WTC11 (cell line): ENCODE data around the gene KCND1. TPM values are rescaled to one million over a fixed set of nuclear protein-coding genes. Genes with fewer than 3 reads are reported as not detected.

ENCODE experiments used
- ATAC-seq: fragments of 200-7000 bp; cut with Tn5 transposase; 2 replicates; pipeline ENCODE4 v1.10.0; 2021; ENCODE audit warnings: mild to moderate bottlenecking, moderate library complexity
- CTCF ChIA-PET: fragments of 300-600 bp; sonication (Branson Sonifier 250); formaldehyde crosslinking; loops from one replicate; lab custom pipeline; 2021; ENCODE audit warnings: antibody characterized with exemption; lab: Charles Lee
- POLR2A ChIA-PET: fragments of 350-600 bp; sonication (Branson Sonifier 250); formaldehyde crosslinking; loops from one replicate; lab custom pipeline; 2021; ENCODE audit warnings: antibody characterized with exemption; lab: Charles Lee
- DNase-seq: peaks from one replicate; pipeline ENCODE4 v3.0.0; 2021; ENCODE audit warnings: low spot score
- H3K27ac Mint-ChIP-seq: 2 replicates; pipeline ENCODE4 v1.8.0; 2021; ENCODE audit warnings: mixed read lengths
- H3K27me3 Mint-ChIP-seq: 2 replicates; pipeline ENCODE4 v1.8.0; 2021; ENCODE audit warnings: low read depth, mild to moderate bottlenecking, moderate library complexity, mixed read lengths
- H3K36me3 Mint-ChIP-seq: 2 replicates; pipeline ENCODE4 v1.8.0; 2021; ENCODE audit warnings: mixed read lengths
- H3K4me1 Mint-ChIP-seq: 2 replicates; pipeline ENCODE4 v1.8.0; 2022; ENCODE audit warnings: mixed read lengths
- H3K4me3 Mint-ChIP-seq: 2 replicates; pipeline ENCODE4 v1.8.0; 2021; ENCODE audit warnings: mild to moderate bottlenecking, moderate library complexity, mixed read lengths
- H3K9me3 Mint-ChIP-seq: 2 replicates; pipeline ENCODE4 v1.8.0; 2021; ENCODE audit warnings: mixed read lengths
- ATF1 ChIP-seq: sonication (generic); formaldehyde crosslinking; IDR thresholded peaks from 2 replicates; pipeline ENCODE4 v1.8.1; 2023; ENCODE audit warnings: mild to moderate bottlenecking, moderate library complexity, missing genetic modification reagents
- FOXK1 ChIP-seq: sonication (generic); formaldehyde crosslinking; IDR thresholded peaks from 2 replicates; pipeline ENCODE4 v1.8.0; 2022; ENCODE audit warnings: mild to moderate bottlenecking, moderate library complexity, missing genetic modification reagents
- FOXP1 ChIP-seq: sonication (generic); formaldehyde crosslinking; IDR thresholded peaks from 2 replicates; pipeline ENCODE4 v1.8.0; 2022; ENCODE audit warnings: missing genetic modification reagents, mild to moderate bottlenecking, moderate library complexity, borderline replicate concordance
- GRHL2 ChIP-seq: fragments of 250-450 bp; sonication (Bioruptor Pico); IDR thresholded peaks from 2 replicates; pipeline ENCODE4 v1.8.0; 2022; ENCODE audit warnings: mild to moderate bottlenecking, moderate library complexity; ENCODE audit not compliant: insufficient replicate concordance, severe bottlenecking
- HMGA2 ChIP-seq: fragments of 250-450 bp; sonication (Bioruptor Pico); IDR thresholded peaks from 2 replicates; pipeline ENCODE4 v1.4.0; 2021; ENCODE audit warnings: mild to moderate bottlenecking, moderate library complexity
- JUN ChIP-seq: sonication (generic); formaldehyde crosslinking; IDR thresholded peaks from 2 replicates; pipeline ENCODE4 v1.8.0; 2023; ENCODE audit warnings: mild to moderate bottlenecking, missing genetic modification reagents
- PRRX2 ChIP-seq: fragments of 250-450 bp; sonication (Bioruptor Pico); IDR thresholded peaks from 2 replicates; pipeline ENCODE4 v1.8.0; 2021; ENCODE audit warnings: mild to moderate bottlenecking
- RORB ChIP-seq: fragments of 250-450 bp; sonication (Bioruptor Pico); IDR thresholded peaks from 2 replicates; pipeline ENCODE4 v1.9.0; 2021; ENCODE audit warnings: mild to moderate bottlenecking
- SOX15 ChIP-seq: fragments of 250-450 bp; sonication (Bioruptor Pico); IDR thresholded peaks from 2 replicates; pipeline ENCODE4 v1.9.0; 2021; ENCODE audit warnings: mild to moderate bottlenecking
- SP1 ChIP-seq: sonication (generic); formaldehyde crosslinking; conservative IDR thresholded peaks from 2 replicates; pipeline ENCODE4 v1.8.1; 2022; ENCODE audit warnings: missing genetic modification reagents
- TP53 ChIP-seq: sonication (generic); formaldehyde crosslinking; IDR thresholded peaks from 2 replicates; pipeline ENCODE4 v1.8.1; 2023; ENCODE audit warnings: mild to moderate bottlenecking, missing genetic modification reagents
- ZNF263 ChIP-seq: sonication (generic); formaldehyde crosslinking; IDR thresholded peaks from 2 replicates; pipeline ENCODE4 v1.8.1; 2022; ENCODE audit warnings: low read depth, mild to moderate bottlenecking, moderate library complexity, missing genetic modification reagents
- ZNF396 ChIP-seq: fragments of 250-450 bp; sonication (Bioruptor Pico); IDR thresholded peaks from 2 replicates; pipeline ENCODE4 v1.8.0; 2021; ENCODE audit warnings: mild to moderate bottlenecking, moderate library complexity, borderline replicate concordance
- total RNA-seq: library from RNA; stranded (reverse); gene quantifications from 3 replicates; pipeline ENCODE4 v1.2.3, GENCODE V29; 2021
- TF ChIP-seq, protein P1 (sequence below): sonication (generic); formaldehyde crosslinking; IDR thresholded peaks from 2 replicates; pipeline ENCODE4 v1.8.1; 2023; ENCODE audit warnings: mild to moderate bottlenecking, missing genetic modification reagents, moderate library complexity
- TF ChIP-seq, protein P2 (sequence below): sonication (generic); formaldehyde crosslinking; IDR thresholded peaks from 2 replicates; pipeline ENCODE4 v1.8.1; 2022; ENCODE audit warnings: mild to moderate bottlenecking, moderate library complexity, missing genetic modification reagents
- TF ChIP-seq, protein P3 (sequence below): sonication (generic); formaldehyde crosslinking; IDR thresholded peaks from 2 replicates; pipeline ENCODE4 v1.8.0; 2023; ENCODE audit warnings: missing genetic modification reagents, mild to moderate bottlenecking, borderline replicate concordance
- TF ChIP-seq, protein P4 (sequence below): fragments of 250-450 bp; sonication (Bioruptor Pico); IDR thresholded peaks from 2 replicates; pipeline ENCODE4 v2.1.2; 2022; ENCODE audit warnings: mild to moderate bottlenecking, moderate library complexity
- TF ChIP-seq, protein P5 (sequence below): fragments of 250-450 bp; sonication (Bioruptor Pico); IDR thresholded peaks from 2 replicates; pipeline ENCODE4 v1.9.0; 2021; ENCODE audit warnings: mild to moderate bottlenecking, borderline replicate concordance
- TF ChIP-seq, protein P6 (sequence below): sonication (generic); formaldehyde crosslinking; IDR thresholded peaks from 2 replicates; pipeline ENCODE4 v1.8.0; 2023; ENCODE audit warnings: missing genetic modification reagents

KCND1 gene
- total RNA-seq, 1 experiment from 2014 or later = 5.4 TPM

DNA sequence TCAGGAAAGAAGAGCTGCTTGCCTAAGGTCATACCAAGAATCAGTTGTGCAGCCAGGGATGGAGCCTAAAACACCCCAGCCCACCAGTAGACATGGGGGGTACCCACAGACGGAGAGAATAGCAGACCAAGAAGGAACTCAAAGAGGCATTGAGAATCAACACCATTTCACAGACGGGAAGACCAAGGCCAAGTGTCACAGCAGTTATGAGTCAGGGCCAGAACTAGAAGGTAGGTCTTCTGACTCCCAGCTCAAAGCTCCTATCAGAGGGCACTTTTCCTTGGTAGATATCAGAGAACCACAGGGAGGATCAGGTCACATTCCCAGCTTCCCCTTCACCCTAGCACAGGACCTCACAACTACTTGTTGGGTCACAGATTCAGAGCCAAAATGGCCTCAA is 28.7 kb downstream of the KCND1 start:
- H3K27ac Mint-ChIP-seq = peak overlapping the region; percentile 27; the same call in 1 of the 2 replicates

DNA sequence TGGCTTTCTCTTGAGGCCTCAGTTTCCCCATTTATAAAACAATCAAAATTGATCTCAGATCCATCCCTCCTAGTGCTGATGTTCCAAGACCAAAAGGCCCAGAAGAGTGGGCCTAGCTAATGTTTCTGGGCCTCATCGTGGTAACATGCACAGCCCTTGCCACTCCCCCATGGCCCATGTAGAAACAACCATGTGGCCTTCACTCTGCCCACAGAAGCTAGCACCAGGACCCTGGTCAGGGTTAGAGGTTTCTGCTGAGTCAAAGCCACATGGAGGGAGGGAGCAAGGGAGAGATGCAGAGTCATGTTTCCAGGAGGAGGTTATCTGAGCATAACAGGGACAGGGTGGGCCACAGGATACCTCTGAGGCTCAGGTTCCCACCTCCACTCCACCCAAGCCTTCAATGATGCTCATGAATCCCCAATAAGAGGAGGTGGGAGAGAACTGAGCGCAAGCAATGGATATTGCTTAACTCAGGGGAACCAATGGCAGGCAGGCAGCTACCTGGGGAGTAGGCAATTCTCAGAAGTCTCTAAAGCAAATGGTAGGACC is 31.2 kb downstream of the KCND1 start:
- H3K27ac Mint-ChIP-seq = no peak overlapping the region
- H3K36me3 Mint-ChIP-seq = peaks cover 14% of the 10 kb centered on the region
- ATAC-seq = no peak
- no peaks in the 10 kb centered on the region for H3K9me3 Mint-ChIP-seq
- ChIA-PET POLR2A (no interaction called here), CTCF (interaction anchor here (0.7 kb wide), 1 partner anchor 26 kb away, joined by 3 read pairs; no protein-coding TSS in a partner anchor)
- H3K27me3 Mint-ChIP-seq = no peaks in the 10 kb centered on the region
- no peak overlapping the region for H3K4me3 Mint-ChIP-seq
- TF ChIP-seq, protein P1, sequence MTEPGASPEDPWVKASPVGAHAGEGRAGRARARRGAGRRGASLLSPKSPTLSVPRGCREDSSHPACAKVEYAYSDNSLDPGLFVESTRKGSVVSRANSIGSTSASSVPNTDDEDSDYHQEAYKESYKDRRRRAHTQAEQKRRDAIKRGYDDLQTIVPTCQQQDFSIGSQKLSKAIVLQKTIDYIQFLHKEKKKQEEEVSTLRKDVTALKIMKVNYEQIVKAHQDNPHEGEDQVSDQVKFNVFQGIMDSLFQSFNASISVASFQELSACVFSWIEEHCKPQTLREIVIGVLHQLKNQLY (CRISPR knock-in tag) = no peak
- TF ChIP-seq JUN (CRISPR knock-in tag) = no peak
- TF ChIP-seq HMGA2 = no peak
- TF ChIP-seq GRHL2 (CRISPR knock-in tag) = no peak
- TF ChIP-seq, protein P2, sequence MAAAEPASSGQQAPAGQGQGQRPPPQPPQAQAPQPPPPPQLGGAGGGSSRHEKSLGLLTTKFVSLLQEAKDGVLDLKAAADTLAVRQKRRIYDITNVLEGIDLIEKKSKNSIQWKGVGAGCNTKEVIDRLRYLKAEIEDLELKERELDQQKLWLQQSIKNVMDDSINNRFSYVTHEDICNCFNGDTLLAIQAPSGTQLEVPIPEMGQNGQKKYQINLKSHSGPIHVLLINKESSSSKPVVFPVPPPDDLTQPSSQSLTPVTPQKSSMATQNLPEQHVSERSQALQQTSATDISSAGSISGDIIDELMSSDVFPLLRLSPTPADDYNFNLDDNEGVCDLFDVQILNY (CRISPR knock-in tag) = no peak
- TF ChIP-seq FOXP1 (CRISPR knock-in tag) = no peak
- TF ChIP-seq, protein P3, sequence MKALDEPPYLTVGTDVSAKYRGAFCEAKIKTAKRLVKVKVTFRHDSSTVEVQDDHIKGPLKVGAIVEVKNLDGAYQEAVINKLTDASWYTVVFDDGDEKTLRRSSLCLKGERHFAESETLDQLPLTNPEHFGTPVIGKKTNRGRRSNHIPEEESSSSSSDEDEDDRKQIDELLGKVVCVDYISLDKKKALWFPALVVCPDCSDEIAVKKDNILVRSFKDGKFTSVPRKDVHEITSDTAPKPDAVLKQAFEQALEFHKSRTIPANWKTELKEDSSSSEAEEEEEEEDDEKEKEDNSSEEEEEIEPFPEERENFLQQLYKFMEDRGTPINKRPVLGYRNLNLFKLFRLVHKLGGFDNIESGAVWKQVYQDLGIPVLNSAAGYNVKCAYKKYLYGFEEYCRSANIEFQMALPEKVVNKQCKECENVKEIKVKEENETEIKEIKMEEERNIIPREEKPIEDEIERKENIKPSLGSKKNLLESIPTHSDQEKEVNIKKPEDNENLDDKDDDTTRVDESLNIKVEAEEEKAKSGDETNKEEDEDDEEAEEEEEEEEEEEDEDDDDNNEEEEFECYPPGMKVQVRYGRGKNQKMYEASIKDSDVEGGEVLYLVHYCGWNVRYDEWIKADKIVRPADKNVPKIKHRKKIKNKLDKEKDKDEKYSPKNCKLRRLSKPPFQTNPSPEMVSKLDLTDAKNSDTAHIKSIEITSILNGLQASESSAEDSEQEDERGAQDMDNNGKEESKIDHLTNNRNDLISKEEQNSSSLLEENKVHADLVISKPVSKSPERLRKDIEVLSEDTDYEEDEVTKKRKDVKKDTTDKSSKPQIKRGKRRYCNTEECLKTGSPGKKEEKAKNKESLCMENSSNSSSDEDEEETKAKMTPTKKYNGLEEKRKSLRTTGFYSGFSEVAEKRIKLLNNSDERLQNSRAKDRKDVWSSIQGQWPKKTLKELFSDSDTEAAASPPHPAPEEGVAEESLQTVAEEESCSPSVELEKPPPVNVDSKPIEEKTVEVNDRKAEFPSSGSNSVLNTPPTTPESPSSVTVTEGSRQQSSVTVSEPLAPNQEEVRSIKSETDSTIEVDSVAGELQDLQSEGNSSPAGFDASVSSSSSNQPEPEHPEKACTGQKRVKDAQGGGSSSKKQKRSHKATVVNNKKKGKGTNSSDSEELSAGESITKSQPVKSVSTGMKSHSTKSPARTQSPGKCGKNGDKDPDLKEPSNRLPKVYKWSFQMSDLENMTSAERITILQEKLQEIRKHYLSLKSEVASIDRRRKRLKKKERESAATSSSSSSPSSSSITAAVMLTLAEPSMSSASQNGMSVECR (CRISPR knock-in tag) = no peak
- no peak for TF ChIP-seq SOX15 (CRISPR knock-in tag)
- TF ChIP-seq, protein P4, sequence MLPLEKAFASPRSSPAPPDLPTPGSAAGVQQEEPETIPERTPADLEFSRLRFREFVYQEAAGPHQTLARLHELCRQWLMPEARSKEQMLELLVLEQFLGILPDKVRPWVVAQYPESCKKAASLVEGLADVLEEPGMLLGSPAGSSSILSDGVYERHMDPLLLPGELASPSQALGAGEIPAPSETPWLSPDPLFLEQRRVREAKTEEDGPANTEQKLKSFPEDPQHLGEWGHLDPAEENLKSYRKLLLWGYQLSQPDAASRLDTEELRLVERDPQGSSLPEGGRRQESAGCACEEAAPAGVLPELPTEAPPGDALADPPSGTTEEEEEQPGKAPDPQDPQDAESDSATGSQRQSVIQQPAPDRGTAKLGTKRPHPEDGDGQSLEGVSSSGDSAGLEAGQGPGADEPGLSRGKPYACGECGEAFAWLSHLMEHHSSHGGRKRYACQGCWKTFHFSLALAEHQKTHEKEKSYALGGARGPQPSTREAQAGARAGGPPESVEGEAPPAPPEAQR (CRISPR knock-in tag) = no peak
- no peak for TF ChIP-seq FOXK1
- TF ChIP-seq SP1 = no peak
- TF ChIP-seq, protein P5, sequence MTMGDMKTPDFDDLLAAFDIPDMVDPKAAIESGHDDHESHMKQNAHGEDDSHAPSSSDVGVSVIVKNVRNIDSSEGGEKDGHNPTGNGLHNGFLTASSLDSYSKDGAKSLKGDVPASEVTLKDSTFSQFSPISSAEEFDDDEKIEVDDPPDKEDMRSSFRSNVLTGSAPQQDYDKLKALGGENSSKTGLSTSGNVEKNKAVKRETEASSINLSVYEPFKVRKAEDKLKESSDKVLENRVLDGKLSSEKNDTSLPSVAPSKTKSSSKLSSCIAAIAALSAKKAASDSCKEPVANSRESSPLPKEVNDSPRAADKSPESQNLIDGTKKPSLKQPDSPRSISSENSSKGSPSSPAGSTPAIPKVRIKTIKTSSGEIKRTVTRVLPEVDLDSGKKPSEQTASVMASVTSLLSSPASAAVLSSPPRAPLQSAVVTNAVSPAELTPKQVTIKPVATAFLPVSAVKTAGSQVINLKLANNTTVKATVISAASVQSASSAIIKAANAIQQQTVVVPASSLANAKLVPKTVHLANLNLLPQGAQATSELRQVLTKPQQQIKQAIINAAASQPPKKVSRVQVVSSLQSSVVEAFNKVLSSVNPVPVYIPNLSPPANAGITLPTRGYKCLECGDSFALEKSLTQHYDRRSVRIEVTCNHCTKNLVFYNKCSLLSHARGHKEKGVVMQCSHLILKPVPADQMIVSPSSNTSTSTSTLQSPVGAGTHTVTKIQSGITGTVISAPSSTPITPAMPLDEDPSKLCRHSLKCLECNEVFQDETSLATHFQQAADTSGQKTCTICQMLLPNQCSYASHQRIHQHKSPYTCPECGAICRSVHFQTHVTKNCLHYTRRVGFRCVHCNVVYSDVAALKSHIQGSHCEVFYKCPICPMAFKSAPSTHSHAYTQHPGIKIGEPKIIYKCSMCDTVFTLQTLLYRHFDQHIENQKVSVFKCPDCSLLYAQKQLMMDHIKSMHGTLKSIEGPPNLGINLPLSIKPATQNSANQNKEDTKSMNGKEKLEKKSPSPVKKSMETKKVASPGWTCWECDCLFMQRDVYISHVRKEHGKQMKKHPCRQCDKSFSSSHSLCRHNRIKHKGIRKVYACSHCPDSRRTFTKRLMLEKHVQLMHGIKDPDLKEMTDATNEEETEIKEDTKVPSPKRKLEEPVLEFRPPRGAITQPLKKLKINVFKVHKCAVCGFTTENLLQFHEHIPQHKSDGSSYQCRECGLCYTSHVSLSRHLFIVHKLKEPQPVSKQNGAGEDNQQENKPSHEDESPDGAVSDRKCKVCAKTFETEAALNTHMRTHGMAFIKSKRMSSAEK (CRISPR knock-in tag) = no peak
- TF ChIP-seq ATF1 (CRISPR knock-in tag) = no peak
- no peak for TF ChIP-seq PRRX2 (CRISPR knock-in tag)
- TF ChIP-seq ZNF396 (CRISPR knock-in tag) = no peak
- TF ChIP-seq RORB (CRISPR knock-in tag) = no peak
- TF ChIP-seq, protein P6, sequence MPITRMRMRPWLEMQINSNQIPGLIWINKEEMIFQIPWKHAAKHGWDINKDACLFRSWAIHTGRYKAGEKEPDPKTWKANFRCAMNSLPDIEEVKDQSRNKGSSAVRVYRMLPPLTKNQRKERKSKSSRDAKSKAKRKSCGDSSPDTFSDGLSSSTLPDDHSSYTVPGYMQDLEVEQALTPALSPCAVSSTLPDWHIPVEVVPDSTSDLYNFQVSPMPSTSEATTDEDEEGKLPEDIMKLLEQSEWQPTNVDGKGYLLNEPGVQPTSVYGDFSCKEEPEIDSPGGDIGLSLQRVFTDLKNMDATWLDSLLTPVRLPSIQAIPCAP (CRISPR knock-in tag) = no peak
- no peak for TF ChIP-seq TP53
- peaks cover 42% of the 10 kb centered on the region for H3K4me1 Mint-ChIP-seq
- DNase-seq = no peak

More for the DNA sequence above, 28.7 kb downstream of the KCND1 start:
- Mint-ChIP-seq H3K4me3 (no peak overlapping the region), H3K36me3 (peaks cover 14% of the 10 kb centered on the region), H3K27me3 (no peaks in the 10 kb centered on the region), H3K4me1 (peaks cover 28% of the 10 kb centered on the region), H3K9me3 (no peaks in the 10 kb centered on the region)
- POLR2A ChIA-PET = interaction anchor here (0.6 kb wide), 1 partner anchor 16 kb away, joined by 4 read pairs; no protein-coding TSS in a partner anchor
- DNase-seq (no peak), ATAC-seq (no peak)
- TF ChIP-seq ZNF263 (CRISPR knock-in tag) = no peak
- CTCF ChIA-PET = no interaction called here
